PC-9 (cell line): ENCODE data around the gene C1QTNF9. TPM values are rescaled to one million over a fixed set of nuclear protein-coding genes. Genes with fewer than 3 reads are reported as not detected.

Experiments used
- BruUV-seq: library from RNA; stranded (reverse); fragments of 400-500 nt; replicated peaks from 2 replicates; lab custom pipeline; 2021; lab: Mats Ljungman, UMichigan
- CTCF ChIA-PET: fragments of 300-600 bp; sonication (Branson Sonifier 250); formaldehyde crosslinking; loops from one replicate; lab custom pipeline; 2022; ENCODE audit warnings: antibody characterized with exemption; lab: Charles Lee
- POLR2A ChIA-PET: fragments of 300-600 bp; sonication (Branson Sonifier 250); formaldehyde crosslinking; loops from one replicate; lab custom pipeline; 2022; ENCODE audit warnings: antibody characterized with exemption; ENCODE audit not compliant: unreplicated experiment; lab: Charles Lee
- DNase-seq, 2 experiments: peaks; one replicate each; pipeline versions ENCODE4 v3.0.0 to v3.0.0-alpha.2; 2015 to 2022; ENCODE audit warnings: mixed read lengths in 1 of 2
- H2AFZ ChIP-seq: fragments of 200-600 bp; sonication (generic); 2 replicates; pipeline ENCODE4 v1.8.1; 2017; ENCODE audit warnings: antibody characterized with exemption
- H3F3A ChIP-seq: fragments of 200-600 bp; sonication (generic); 2 replicates; pipeline ENCODE4 v1.8.1; 2017; ENCODE audit warnings: antibody characterized with exemption, mild to moderate bottlenecking, low read depth; ENCODE audit not compliant: insufficient read depth
- H3K27ac ChIP-seq: fragments of 200-600 bp; sonication (generic); 2 replicates; pipeline ENCODE4 v1.6.1; 2016; ENCODE audit warnings: mixed run types
- H3K27me3 ChIP-seq: fragments of 200-600 bp; sonication (generic); 2 replicates; pipeline ENCODE4 v1.6.1; 2016; ENCODE audit warnings: low read depth, mixed run types; ENCODE audit not compliant: insufficient read depth
- H3K36me3 ChIP-seq: fragments of 200-600 bp; sonication (generic); 2 replicates; pipeline ENCODE4 v1.6.1; 2016; ENCODE audit warnings: low read depth, mixed run types
- H3K4me1 ChIP-seq: fragments of 200-600 bp; sonication (generic); replicated peaks from 2 replicates; pipeline ENCODE4 v1.6.1; 2016; ENCODE audit warnings: mixed run types; ENCODE audit not compliant: insufficient read depth
- H3K4me2 ChIP-seq: fragments of 200-600 bp; sonication (generic); 2 replicates; pipeline ENCODE4 v1.6.1; 2017; ENCODE audit warnings: mixed run types
- H3K4me3 ChIP-seq: fragments of 200-600 bp; sonication (generic); 2 replicates; pipeline ENCODE4 v1.6.1; 2016; ENCODE audit warnings: mixed run types
- H3K79me2 ChIP-seq: fragments of 200-600 bp; sonication (generic); 2 replicates; pipeline ENCODE4 v1.6.1; 2017; ENCODE audit warnings: low read depth, mixed run types
- H3K9me2 ChIP-seq: fragments of 200-600 bp; sonication (generic); 2 replicates; pipeline ENCODE4 v1.8.1; 2017; ENCODE audit warnings: mild to moderate bottlenecking; ENCODE audit not compliant: insufficient read depth
- H3K9me3 ChIP-seq: fragments of 200-600 bp; sonication (generic); 2 replicates; pipeline ENCODE4 v1.8.1; 2016; ENCODE audit warnings: low read depth; ENCODE audit not compliant: insufficient read depth
- H4K20me1 ChIP-seq: fragments of 200-600 bp; sonication (generic); 2 replicates; pipeline ENCODE4 v1.8.1; 2017; ENCODE audit not compliant: insufficient read depth
- CTCF ChIP-seq: fragments of 200-600 bp; sonication (generic); conservative IDR thresholded peaks from 2 replicates; pipeline ENCODE4 v1.6.1; 2017; ENCODE audit warnings: mixed run types, antibody characterized with exemption, mild to moderate bottlenecking, moderate library complexity
- EZH2 ChIP-seq: fragments of 200-600 bp; sonication (generic); IDR thresholded peaks from 2 replicates; pipeline ENCODE4 v1.8.0; 2017; ENCODE audit warnings: antibody characterized with exemption, low read depth
- intact Hi-C: fragments of 100-400 bp; cut with micrococcal nuclease; formaldehyde crosslinking; loops from one replicate; pipeline ENCODE4 v1.10.0; 2022; ENCODE audit not compliant: unreplicated experiment
- total RNA-seq: library from RNA; stranded (reverse); gene quantifications from 2 replicates; pipeline ENCODE4 v1.2.3, GENCODE V29; 2021

The C1QTNF9 gene
- total RNA-seq, 1 experiment from 2014 or later = not detected

GRCh38 chr13:24271601-24272451, 37.6 kb upstream of the C1QTNF9 start:
- no peaks in the 10 kb centered on the region for H3K36me3 ChIP-seq
- BruUV-seq = no TSS peak
- no peak overlapping the region for H3K4me2 ChIP-seq
- no peak overlapping the region for H3K27ac ChIP-seq
- peak in 1 of 2 experiments; percentile 47 for DNase-seq
- H3K9me3 ChIP-seq = no peaks in the 10 kb centered on the region
- TF ChIP-seq EZH2 (no peak), CTCF (no peak)
- no peaks in the 10 kb centered on the region; the same call in 1 of the 2 replicates for H3K79me2 ChIP-seq
- intact Hi-C loops = no loop called here
- H2AFZ ChIP-seq = no peak overlapping the region
- peaks cover 11% of the 10 kb centered on the region; the same call in 1 of the 2 replicates for H4K20me1 ChIP-seq
- no peaks in the 10 kb centered on the region for H3K4me1 ChIP-seq
- H3K4me3 ChIP-seq = no peak overlapping the region
- POLR2A ChIA-PET = no interaction called here
- H3K27me3 ChIP-seq = no peaks in the 10 kb centered on the region
- H3F3A ChIP-seq = no peaks in the 10 kb centered on the region
- CTCF ChIA-PET = no interaction called here
- no peaks in the 10 kb centered on the region for H3K9me2 ChIP-seq

- no TSS peak for BruUV-seq
- Histone ChIP-seq H3K4me3 (no peak overlapping the region), H3F3A (no peaks in the 10 kb centered on the region), H3K27me3 (no peaks in the 10 kb centered on the region), H3K79me2 (no peaks in the 10 kb centered on the region; the same call in 1 of the 2 replicates), H3K4me1 (no peaks in the 10 kb centered on the region), H3K27ac (no peak overlapping the region), H3K9me2 (no peaks in the 10 kb centered on the region), H3K36me3 (no peaks in the 10 kb centered on the region), H2AFZ (no peak overlapping the region), H4K20me1 (peaks cover 11% of the 10 kb centered on the region; the same call in 1 of the 2 replicates), H3K9me3 (no peaks in the 10 kb centered on the region), H3K4me2 (no peak overlapping the region)
- ChIA-PET POLR2A (no interaction called here), CTCF (no interaction called here)
- DNase-seq = no peak
- TF ChIP-seq CTCF (no peak), EZH2 (no peak)
- intact Hi-C loops = no loop called here
Observed at GRCh38 chr13:24272452-24273161, 36.8 kb upstream of the C1QTNF9 start.

GRCh38 chr13:24273926-24274325, 35.5 kb upstream of the C1QTNF9 start:
- no peak overlapping the region for H3K4me2 ChIP-seq
- intact Hi-C loops = no loop called here
- no peak for DNase-seq
- CTCF ChIA-PET = no interaction called here
- H4K20me1 ChIP-seq = peaks cover 11% of the 10 kb centered on the region; the same call in 1 of the 2 replicates
- H3K4me3 ChIP-seq = no peak overlapping the region
- POLR2A ChIA-PET = no interaction called here
- TF ChIP-seq EZH2 = no peak
- no peak for TF ChIP-seq CTCF
- H3K79me2 ChIP-seq = no peaks in the 10 kb centered on the region; the same call in 1 of the 2 replicates
- H3K27ac ChIP-seq = no peak overlapping the region
- H2AFZ ChIP-seq = no peak overlapping the region
- no peaks in the 10 kb centered on the region for H3K9me2 ChIP-seq
- no peaks in the 10 kb centered on the region for H3F3A ChIP-seq
- H3K4me1 ChIP-seq = no peaks in the 10 kb centered on the region
- H3K36me3 ChIP-seq = no peaks in the 10 kb centered on the region
- no peaks in the 10 kb centered on the region for H3K9me3 ChIP-seq
- H3K27me3 ChIP-seq = no peaks in the 10 kb centered on the region
- BruUV-seq = no TSS peak
